OCI-LY3 (cell line): ENCODE results near the gene R3HDM4.

Experiments used
- EZH2phosphoT487 ChIP-seq: fragments of 200-600 bp; shearing (Covaris generic); IDR thresholded peaks from 2 replicates; pipeline ENCODE4 v1.6.1; 2018; ENCODE audit warnings: antibody characterized with exemption, mixed run types, low read depth
- TF ChIP-seq, protein P1 (sequence below): fragments of 200-600, 300-600 bp; sonication (generic); IDR thresholded peaks from 2 replicates; pipeline ENCODE4 v1.5.1; 2014; ENCODE audit warnings: antibody characterized with exemption, low read length, low read depth

GRCh38 chr19:902446-903226 is 10.4 kb downstream of the R3HDM4 start:
- TF ChIP-seq EZH2phosphoT487 = no peak
- TF ChIP-seq, protein P1, sequence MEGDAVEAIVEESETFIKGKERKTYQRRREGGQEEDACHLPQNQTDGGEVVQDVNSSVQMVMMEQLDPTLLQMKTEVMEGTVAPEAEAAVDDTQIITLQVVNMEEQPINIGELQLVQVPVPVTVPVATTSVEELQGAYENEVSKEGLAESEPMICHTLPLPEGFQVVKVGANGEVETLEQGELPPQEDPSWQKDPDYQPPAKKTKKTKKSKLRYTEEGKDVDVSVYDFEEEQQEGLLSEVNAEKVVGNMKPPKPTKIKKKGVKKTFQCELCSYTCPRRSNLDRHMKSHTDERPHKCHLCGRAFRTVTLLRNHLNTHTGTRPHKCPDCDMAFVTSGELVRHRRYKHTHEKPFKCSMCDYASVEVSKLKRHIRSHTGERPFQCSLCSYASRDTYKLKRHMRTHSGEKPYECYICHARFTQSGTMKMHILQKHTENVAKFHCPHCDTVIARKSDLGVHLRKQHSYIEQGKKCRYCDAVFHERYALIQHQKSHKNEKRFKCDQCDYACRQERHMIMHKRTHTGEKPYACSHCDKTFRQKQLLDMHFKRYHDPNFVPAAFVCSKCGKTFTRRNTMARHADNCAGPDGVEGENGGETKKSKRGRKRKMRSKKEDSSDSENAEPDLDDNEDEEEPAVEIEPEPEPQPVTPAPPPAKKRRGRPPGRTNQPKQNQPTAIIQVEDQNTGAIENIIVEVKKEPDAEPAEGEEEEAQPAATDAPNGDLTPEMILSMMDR = no peak
